ENCODE data around the gene SLX9.

- no peak for TF ChIP-seq POLR2AphosphoS5 (IDR thresholded peaks at IDR 0.05)
- TF ChIP-seq, protein P1, sequence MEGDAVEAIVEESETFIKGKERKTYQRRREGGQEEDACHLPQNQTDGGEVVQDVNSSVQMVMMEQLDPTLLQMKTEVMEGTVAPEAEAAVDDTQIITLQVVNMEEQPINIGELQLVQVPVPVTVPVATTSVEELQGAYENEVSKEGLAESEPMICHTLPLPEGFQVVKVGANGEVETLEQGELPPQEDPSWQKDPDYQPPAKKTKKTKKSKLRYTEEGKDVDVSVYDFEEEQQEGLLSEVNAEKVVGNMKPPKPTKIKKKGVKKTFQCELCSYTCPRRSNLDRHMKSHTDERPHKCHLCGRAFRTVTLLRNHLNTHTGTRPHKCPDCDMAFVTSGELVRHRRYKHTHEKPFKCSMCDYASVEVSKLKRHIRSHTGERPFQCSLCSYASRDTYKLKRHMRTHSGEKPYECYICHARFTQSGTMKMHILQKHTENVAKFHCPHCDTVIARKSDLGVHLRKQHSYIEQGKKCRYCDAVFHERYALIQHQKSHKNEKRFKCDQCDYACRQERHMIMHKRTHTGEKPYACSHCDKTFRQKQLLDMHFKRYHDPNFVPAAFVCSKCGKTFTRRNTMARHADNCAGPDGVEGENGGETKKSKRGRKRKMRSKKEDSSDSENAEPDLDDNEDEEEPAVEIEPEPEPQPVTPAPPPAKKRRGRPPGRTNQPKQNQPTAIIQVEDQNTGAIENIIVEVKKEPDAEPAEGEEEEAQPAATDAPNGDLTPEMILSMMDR (IDR thresholded peaks at IDR 0.05): no peak
Measured at GRCh38 chr21:44895859-44896258, 44.0 kb upstream of the SLX9 start.

All from breast epithelium (tissue), 3 donors.